K562 (cell line): ENCODE data around the gene MAP10. TPM values are rescaled to one million over a fixed set of nuclear protein-coding genes. Genes with fewer than 3 reads are reported as not detected.

Experiments
- ATAC-seq: fragments of 200-7000 bp; cut with Tn5 transposase; 3 replicates; pipeline ENCODE4 v1.9.1; 2020; ENCODE audit warnings: moderate library complexity
- BruUV-seq: library from RNA; stranded (reverse); fragments of 400-500 nt; replicated peaks from 2 replicates; lab custom pipeline; 2021; lab: Mats Ljungman, UMichigan
- CTCF ChIA-PET: fragments of 300-600 bp; formaldehyde crosslinking; extraction: SDS; loops from one replicate; lab custom pipeline; 2021; ENCODE audit warnings: low intra/inter-chr PET ratio; lab: Yijun Ruan, JAX
- POLR2A ChIA-PET: fragments of 300-600, 350-650 bp; sonication (Branson Sonifier 250); formaldehyde crosslinking; extraction: SDS; loops from one replicate; lab custom pipeline; 2021; ENCODE audit warnings: antibody characterized with exemption, inconsistent platforms; lab: Yijun Ruan, JAX
- DNase-seq, 4 experiments: peaks; one replicate each; pipeline versions ENCODE4 v3.0.0 to v3.0.0-alpha.2; 2011 to 2018; ENCODE audit warnings: low spot score in 3 of 4, mixed read lengths in 3 of 4; ENCODE audit errors: extremely low read depth in 1 of 4
- FAIRE-seq: peaks from 2 replicates; lab custom pipeline; 2011; peaks lifted over from hg19 to GRCh38; lab: Jason Lieb, UNC
- H2AFZ ChIP-seq: 2 replicates; pipeline ENCODE4 v1.6.0; 2011; ENCODE audit warnings: low read depth, low read length, control low read depth, inconsistent platforms
- H3K27ac ChIP-seq: fragments of 200-600 bp; 3 replicates; pipeline ENCODE4 v1.8.0; 2011; ENCODE audit warnings: low read depth, mild to moderate bottlenecking, control low read depth, inconsistent platforms, low read length, moderate library complexity, mixed read lengths; ENCODE audit errors: extremely low read depth
- H3K27me3 ChIP-seq, 2 experiments: fragments of 300-600 bp in 1 of 2; 2 replicates in 1 of 2; 3 replicates in 1 of 2; pipeline versions ENCODE4 v1.6.0 to v1.8.0; 2011; ENCODE audit warnings: inconsistent platforms in 2 of 2, low read length in 2 of 2, mild to moderate bottlenecking in 1 of 2, mixed read lengths in 1 of 2, moderate library complexity in 1 of 2; ENCODE audit not compliant: control insufficient read depth in 2 of 2, insufficient read depth in 2 of 2
- H3K36me3 ChIP-seq: fragments of 300-600 bp; 3 replicates; pipeline ENCODE4 v1.8.0; 2011; ENCODE audit warnings: mild to moderate bottlenecking, low read length, inconsistent platforms; ENCODE audit not compliant: control insufficient read depth, insufficient read depth
- H3K4me1 ChIP-seq, 2 experiments: fragments of 200-600 bp in 1 of 2; replicated peaks in 1 of 2; 2 replicates in 1 of 2; 3 replicates in 1 of 2; pipeline versions ENCODE4 v1.5.1 to v1.8.0; 2011; ENCODE audit warnings: inconsistent platforms in 2 of 2, low read length in 2 of 2, mild to moderate bottlenecking in 1 of 2, mixed read lengths in 1 of 2, moderate library complexity in 1 of 2; ENCODE audit not compliant: control insufficient read depth in 2 of 2, insufficient read depth in 2 of 2
- H3K4me2 ChIP-seq: 2 replicates; pipeline ENCODE4 v1.6.1; 2011; ENCODE audit warnings: low read length, control low read depth, inconsistent platforms, mixed read lengths; ENCODE audit not compliant: insufficient read depth
- H3K4me3 ChIP-seq: fragments of 200-600 bp; sonication (generic), shearing (Covaris generic); 2 replicates; pipeline ENCODE4 v1.5.1; 2016; ENCODE audit warnings: control low read depth, inconsistent platforms
- H3K79me2 ChIP-seq: fragments of 200-600 bp; 3 replicates; pipeline ENCODE4 v1.8.0; 2011; ENCODE audit warnings: low read length, inconsistent platforms; ENCODE audit not compliant: control insufficient read depth, insufficient read depth
- H3K9ac ChIP-seq, 2 experiments: 2 replicates each; pipeline versions ENCODE4 v1.6.0 to v1.6.1; 2011; ENCODE audit warnings: low read depth in 2 of 2, low read length in 2 of 2, control low read depth in 1 of 2, inconsistent platforms in 1 of 2, mild to moderate bottlenecking in 1 of 2, mixed read lengths in 1 of 2; ENCODE audit not compliant: insufficient read depth in 1 of 2
- H3K9me1 ChIP-seq: one replicate; pipeline ENCODE4 v1.6.0; 2011; ENCODE audit warnings: inconsistent platforms, mild to moderate bottlenecking, low read length, moderate library complexity; ENCODE audit not compliant: control insufficient read depth, insufficient read depth
- H3K9me3 ChIP-seq: replicated peaks from 2 replicates; pipeline ENCODE4 v1.5.1; 2011; ENCODE audit warnings: low read depth, low read length, inconsistent platforms; ENCODE audit not compliant: control insufficient read depth, insufficient read depth
- H4K20me1 ChIP-seq: replicated peaks from 2 replicates; pipeline ENCODE4 v1.6.1; 2011; ENCODE audit warnings: low read length, inconsistent platforms, mixed read lengths; ENCODE audit not compliant: control insufficient read depth, insufficient read depth
- CBFB ChIP-seq: sonication (generic); formaldehyde crosslinking; IDR thresholded peaks from 2 replicates; pipeline ENCODE4 v1.4.0; 2020; ENCODE audit warnings: mild to moderate bottlenecking, missing genetic modification reagents
- CEBPG ChIP-seq, 3 experiments: fragments of 200-800 bp in 1 of 3; sonication (Bioruptor generic) in 1 of 3; sonication (generic) in 1 of 3; formaldehyde crosslinking in 1 of 3; IDR thresholded peaks in 2 of 3; conservative IDR thresholded peaks in 1 of 3; 2 replicates each; pipeline versions ENCODE4 v1.6.1 to v1.8.0; 2016 to 2022; ENCODE audit warnings: missing compliant biosample characterization in 2 of 3, missing genetic modification characterization in 2 of 3, mild to moderate bottlenecking in 1 of 3, missing genetic modification reagents in 1 of 3
- EZH2 ChIP-seq: IDR thresholded peaks from 2 replicates; pipeline ENCODE4 v1.6.1; 2012; ENCODE audit warnings: low read depth, mild to moderate bottlenecking, inconsistent platforms, low read length, borderline replicate concordance
- FOXJ3 ChIP-seq: sonication (generic); formaldehyde crosslinking; IDR thresholded peaks from 2 replicates; pipeline ENCODE4 v1.4.0; 2020; ENCODE audit warnings: mild to moderate bottlenecking, missing genetic modification reagents
- NFATC3 ChIP-seq: fragments of 450-650 bp; IDR thresholded peaks from 2 replicates; pipeline ENCODE4 v1.6.1; 2017; ENCODE audit warnings: mild to moderate bottlenecking
- SIX5 ChIP-seq, 2 experiments: IDR thresholded peaks; 2 replicates each; pipeline ENCODE4 v1.6.1; 2011; ENCODE audit warnings: low read length in 2 of 2, borderline replicate concordance in 1 of 2, low read depth in 1 of 2, mild to moderate bottlenecking in 1 of 2, moderate library complexity in 1 of 2; ENCODE audit not compliant: insufficient read depth in 1 of 2
- THRB ChIP-seq: fragments of 450-650 bp; formaldehyde crosslinking; conservative IDR thresholded peaks from 2 replicates; pipeline ENCODE4 v1.4.0; 2022; ENCODE audit warnings: mild to moderate bottlenecking, missing genetic modification characterization
- ZBTB1 ChIP-seq: sonication (generic); formaldehyde crosslinking; IDR thresholded peaks from 2 replicates; pipeline ENCODE4 v1.8.1; 2023; ENCODE audit warnings: missing genetic modification reagents, low read depth, mild to moderate bottlenecking, borderline replicate concordance
- ZNF57 ChIP-seq: fragments of 450-650 bp; formaldehyde crosslinking; IDR thresholded peaks from 2 replicates; pipeline ENCODE4 v1.4.0; 2020; ENCODE audit warnings: mild to moderate bottlenecking, moderate library complexity
- ZNF764 ChIP-seq: fragments of 250-450 bp; sonication (Bioruptor Pico); IDR thresholded peaks from 2 replicates; pipeline ENCODE4 v1.4.0; 2020; ENCODE audit warnings: low read depth, mild to moderate bottlenecking, moderate library complexity
- WGBS: fragments of 100-300 bp; shearing (Covaris generic); methylation state at CpG from one replicate; pipeline ENCODE4 v1.1.6; 2016; ENCODE audit warnings: low coverage, mixed read lengths; ENCODE audit not compliant: insufficient coverage; ENCODE audit errors: missing lambda C conversion rate; 5-methylcytosine and 5-hydroxymethylcytosine counted together
- in situ Hi-C: fragments of 300-500 bp; cut with MboI; formaldehyde crosslinking; loops from 4 replicates; pipeline ENCODE4 v1.15.0; 2018; ENCODE audit warnings: inconsistent platforms, mixed read lengths
- intact Hi-C: fragments of 100-400 bp; cut with micrococcal nuclease; formaldehyde crosslinking; loops from 2 replicates; pipeline ENCODE4 v1.14.2; 2022
- polyA plus RNA-seq, 8 experiments: library from polyadenylated mRNA; depleted of rRNA in 4 of 8; stranded (reverse) in 5 of 8; unstranded in 3 of 8; fragments of >200 nt; fragmentation: Nextera tagmentation in 2 of 8; fragmentation: Illumina TruSeq in 1 of 8; extraction: Ambion mirVana in 2 of 8; extraction: Trizol in 1 of 8; gene quantifications; 2 replicates each; pipeline versions ENCODE4 v1.2.1 to v1.2.3, GENCODE V29; 2011 to 2014; ENCODE audit warnings: inconsistent platforms in 1 of 8, missing spikeins in 1 of 8
- total RNA-seq, 7 experiments: library from RNA; depleted of rRNA in 6 of 7; stranded (reverse); fragments of >200 nt in 6 of 7; fragmentation: Illumina TruSeq in 2 of 7; extraction: Trizol in 2 of 7; gene quantifications; 2 replicates each; pipeline versions ENCODE4 v1.2.1 to v1.2.3, GENCODE V29; 2011 to 2021; ENCODE audit warnings: low replicate concordance in 1 of 7
- TF ChIP-seq, protein P1 (sequence below): fragments of 250-450 bp; sonication (Bioruptor Pico); IDR thresholded peaks from 2 replicates; pipeline ENCODE4 v1.8.0; 2022; ENCODE audit warnings: moderate library complexity, mild to moderate bottlenecking, inconsistent platforms
- TF ChIP-seq, protein P2 (sequence below): sonication (generic); formaldehyde crosslinking; IDR thresholded peaks from 2 replicates; pipeline ENCODE4 v1.9.0; 2022; ENCODE audit warnings: mild to moderate bottlenecking, missing genetic modification reagents

The MAP10 gene
- total and polyA plus RNA-seq, 9 of the 15 experiments (the other 6 are each of a cell fraction or from before 2014, with no cell fraction given) = 0.11 to 0.98 (median 0.69) TPM

- H3K79me2 ChIP-seq = no peaks in the 10 kb centered on the region
- no peaks in the 10 kb centered on the region for H3K27me3 ChIP-seq
- 2% methylated on average over 2 of the region's 2 CpGs for WGBS
- H3K9me1 ChIP-seq = no peaks in the 10 kb centered on the region
- no peak for DNase-seq
- intact Hi-C loops = no loop called here
- no peak overlapping the region for H2AFZ ChIP-seq
- H3K4me3 ChIP-seq = no peak overlapping the region
- ChIA-PET CTCF (no interaction called here), POLR2A (no interaction called here)
- no peaks in the 10 kb centered on the region for H3K9me3 ChIP-seq
- no peak for FAIRE-seq
- in situ Hi-C loops = no loop called here
- TF ChIP-seq NFATC3 (no peak), EZH2 (no peak)
- ATAC-seq = no peak
- no peaks in the 10 kb centered on the region for H4K20me1 ChIP-seq
- no peaks in the 10 kb centered on the region for H3K4me1 ChIP-seq
- no peak overlapping the region for H3K9ac ChIP-seq
- H3K27ac ChIP-seq = no peak overlapping the region
- no TSS peak for BruUV-seq
- no peak overlapping the region for H3K4me2 ChIP-seq
- H3K36me3 ChIP-seq = no peaks in the 10 kb centered on the region
Measured at GRCh38 chr1:232818040-232818439, 12.8 kb downstream of the MAP10 start.

DNA sequence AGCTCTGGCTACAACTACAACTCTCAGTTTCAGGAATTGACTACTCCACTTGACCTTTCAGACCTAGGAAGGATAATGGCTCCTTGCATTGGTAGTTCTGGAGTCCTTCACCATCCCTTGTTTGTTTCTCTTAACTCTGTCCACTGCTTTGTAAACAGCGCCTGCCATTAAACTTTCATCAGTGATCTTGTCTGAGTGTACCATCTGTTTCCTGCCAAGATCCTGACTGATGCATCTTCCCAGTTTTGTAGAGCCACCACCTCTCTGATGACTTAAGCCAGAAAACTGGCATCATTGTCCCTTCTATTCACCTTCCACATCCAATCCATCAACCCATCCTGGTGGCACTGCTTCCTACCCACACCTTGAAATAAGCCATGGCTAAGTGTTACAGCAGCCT is 15.2 kb downstream of the MAP10 start:
- BruUV-seq = no TSS peak
- FAIRE-seq (no peak), ATAC-seq (no peak), DNase-seq (no peak)
- CTCF ChIA-PET = no interaction called here
- POLR2A ChIA-PET = no interaction called here
- Histone ChIP-seq H4K20me1 (no peaks in the 10 kb centered on the region), H3K9me3 (no peaks in the 10 kb centered on the region), H3K27ac (no peak overlapping the region), H3K36me3 (no peaks in the 10 kb centered on the region), H3K4me1 (no peaks in the 10 kb centered on the region), H3K9me1 (no peaks in the 10 kb centered on the region), H2AFZ (no peak overlapping the region), H3K79me2 (no peaks in the 10 kb centered on the region), H3K4me2 (no peak overlapping the region), H3K4me3 (no peak overlapping the region), H3K27me3 (no peaks in the 10 kb centered on the region), H3K9ac (no peak overlapping the region)
- in situ Hi-C loops (no loop called here), intact Hi-C loops (no loop called here)
- TF ChIP-seq, protein P1, sequence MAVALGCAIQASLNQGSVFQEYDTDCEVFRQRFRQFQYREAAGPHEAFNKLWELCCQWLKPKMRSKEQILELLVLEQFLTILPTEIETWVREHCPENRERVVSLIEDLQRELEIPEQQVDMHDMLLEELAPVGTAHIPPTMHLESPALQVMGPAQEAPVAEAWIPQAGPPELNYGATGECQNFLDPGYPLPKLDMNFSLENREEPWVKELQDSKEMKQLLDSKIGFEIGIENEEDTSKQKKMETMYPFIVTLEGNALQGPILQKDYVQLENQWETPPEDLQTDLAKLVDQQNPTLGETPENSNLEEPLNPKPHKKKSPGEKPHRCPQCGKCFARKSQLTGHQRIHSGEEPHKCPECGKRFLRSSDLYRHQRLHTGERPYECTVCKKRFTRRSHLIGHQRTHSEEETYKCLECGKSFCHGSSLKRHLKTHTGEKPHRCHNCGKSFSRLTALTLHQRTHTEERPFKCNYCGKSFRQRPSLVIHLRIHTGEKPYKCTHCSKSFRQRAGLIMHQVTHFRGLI (CRISPR knock-in tag) = no peak
- TF ChIP-seq ZBTB1 (CRISPR knock-in tag) (no peak), CEBPG (CRISPR knock-in tag; IDR thresholded peaks at IDR 0.05) (no peak), CEBPG (tag; conservative IDR thresholded peaks at IDR 0.05 in 1 of 2, IDR thresholded peaks at IDR 0.05 in 1 of 2) (no peak), THRB (CRISPR knock-in tag) (no peak), ZNF57 (no peak), ZNF764 (CRISPR knock-in tag) (no peak), SIX5 (IDR thresholded peaks at IDR 0.05; ENCODE audit: borderline replicate concordance in 1 of 2, insufficient read depth in 1 of 2, low read depth in 1 of 2, low read length in 2 of 2) (no peak), CBFB (CRISPR knock-in tag) (no peak), FOXJ3 (no peak)
- TF ChIP-seq, protein P2, sequence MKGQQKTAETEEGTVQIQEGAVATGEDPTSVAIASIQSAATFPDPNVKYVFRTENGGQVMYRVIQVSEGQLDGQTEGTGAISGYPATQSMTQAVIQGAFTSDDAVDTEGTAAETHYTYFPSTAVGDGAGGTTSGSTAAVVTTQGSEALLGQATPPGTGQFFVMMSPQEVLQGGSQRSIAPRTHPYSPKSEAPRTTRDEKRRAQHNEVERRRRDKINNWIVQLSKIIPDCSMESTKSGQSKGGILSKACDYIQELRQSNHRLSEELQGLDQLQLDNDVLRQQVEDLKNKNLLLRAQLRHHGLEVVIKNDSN (CRISPR knock-in tag) = no peak
- 0% methylated on average over 1 of the region's 1 CpG for WGBS
